Measurements from ENCODE around the gene TANC1. TPM values are rescaled to one million over a fixed set of nuclear protein-coding genes. Genes with fewer than 3 reads are reported as not detected.

Gene TANC1
- total and polyA plus RNA-seq, 2 experiments from 2014 or later = 2.8 to 9.5 TPM

DNA sequence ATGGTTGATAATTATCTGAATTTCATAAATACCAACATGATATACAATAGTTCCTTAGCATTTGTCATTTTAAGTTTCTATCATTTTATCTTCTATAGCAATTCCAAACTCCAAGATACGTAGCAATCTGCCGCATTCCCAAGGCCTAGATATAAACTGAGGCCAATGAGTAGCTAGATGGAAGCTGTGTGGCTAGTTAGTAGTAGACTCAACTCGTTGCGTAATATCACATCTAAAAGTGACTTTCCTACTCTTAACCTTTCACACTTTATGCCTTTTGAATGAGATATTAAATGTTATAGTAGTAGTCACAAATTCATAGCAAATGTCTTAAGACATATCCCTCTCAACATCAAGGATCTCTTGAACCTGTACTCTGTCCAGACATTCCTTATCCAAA is 284.5 kb downstream of the TANC1 start:
- Histone ChIP-seq H3K4me3 (no peak overlapping the region), H3K4me2 (no peak overlapping the region), H4K20me1 (replicated peaks; ENCODE audit: insufficient read depth) (no peaks in the 10 kb centered on the region; the same call in 1 of the 2 replicates), H3K4me1 (ENCODE audit: insufficient read depth) (no peaks in the 10 kb centered on the region), H3K36me3 (ENCODE audit: insufficient read depth) (no peaks in the 10 kb centered on the region), H3F3A (replicated peaks; ENCODE audit: low read depth) (no peaks in the 10 kb centered on the region), H3K9me2 (ENCODE audit: insufficient read depth) (no peaks in the 10 kb centered on the region), H2AFZ (no peak overlapping the region), H3K27ac (ENCODE audit: low read depth) (no peak overlapping the region), H3K27me3 (ENCODE audit: insufficient read depth) (no peaks in the 10 kb centered on the region), H3K79me2 (replicated peaks; ENCODE audit: insufficient read depth) (no peaks in the 10 kb centered on the region)
- DNase-seq (ENCODE audit: low spot score) (no peak), ATAC-seq (no peak)
- Mint-ChIP-seq H3K4me3 (no peak overlapping the region), H3K36me3 (ENCODE audit: low read depth) (no peaks in the 10 kb centered on the region), H3K27ac (no peak overlapping the region), H3K9me3 (no peaks in the 10 kb centered on the region), H3K27me3 (ENCODE audit: insufficient read depth, low read depth, poor library complexity) (no peaks in the 10 kb centered on the region), H3K4me1 (no peaks in the 10 kb centered on the region)
- no peak for TF ChIP-seq EZH2 (IDR thresholded peaks at IDR 0.05; ENCODE audit: low read depth, unreplicated experiment)
- no peak for TF ChIP-seq CREB1 (CRISPR knock-in tag; IDR thresholded peaks at IDR 0.05; ENCODE audit: low read depth)
- TF ChIP-seq POLR2AphosphoS5 (IDR thresholded peaks at IDR 0.05; ENCODE audit: low read depth) = no peak
- TF ChIP-seq, protein P1, sequence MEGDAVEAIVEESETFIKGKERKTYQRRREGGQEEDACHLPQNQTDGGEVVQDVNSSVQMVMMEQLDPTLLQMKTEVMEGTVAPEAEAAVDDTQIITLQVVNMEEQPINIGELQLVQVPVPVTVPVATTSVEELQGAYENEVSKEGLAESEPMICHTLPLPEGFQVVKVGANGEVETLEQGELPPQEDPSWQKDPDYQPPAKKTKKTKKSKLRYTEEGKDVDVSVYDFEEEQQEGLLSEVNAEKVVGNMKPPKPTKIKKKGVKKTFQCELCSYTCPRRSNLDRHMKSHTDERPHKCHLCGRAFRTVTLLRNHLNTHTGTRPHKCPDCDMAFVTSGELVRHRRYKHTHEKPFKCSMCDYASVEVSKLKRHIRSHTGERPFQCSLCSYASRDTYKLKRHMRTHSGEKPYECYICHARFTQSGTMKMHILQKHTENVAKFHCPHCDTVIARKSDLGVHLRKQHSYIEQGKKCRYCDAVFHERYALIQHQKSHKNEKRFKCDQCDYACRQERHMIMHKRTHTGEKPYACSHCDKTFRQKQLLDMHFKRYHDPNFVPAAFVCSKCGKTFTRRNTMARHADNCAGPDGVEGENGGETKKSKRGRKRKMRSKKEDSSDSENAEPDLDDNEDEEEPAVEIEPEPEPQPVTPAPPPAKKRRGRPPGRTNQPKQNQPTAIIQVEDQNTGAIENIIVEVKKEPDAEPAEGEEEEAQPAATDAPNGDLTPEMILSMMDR (conservative IDR thresholded peaks at IDR 0.05; ENCODE audit: low read depth in 2 of 2) = no peak
- TF ChIP-seq JUNB (IDR thresholded peaks at IDR 0.05; ENCODE audit: unreplicated experiment) = no peak
- no peak for TF ChIP-seq STAT1 (IDR thresholded peaks at IDR 0.05; ENCODE audit: unreplicated experiment)
- no peak for TF ChIP-seq ZNF114 (CRISPR knock-in tag; IDR thresholded peaks at IDR 0.05)
- no peak for TF ChIP-seq EZH2phosphoT487 (IDR thresholded peaks at IDR 0.05; ENCODE audit: unreplicated experiment)

- no peaks in the 10 kb centered on the region for H3K36me3 Mint-ChIP-seq (ENCODE audit: low read depth)
- Histone ChIP-seq H3K79me2 (replicated peaks; ENCODE audit: insufficient read depth) (no peaks in the 10 kb centered on the region), H2AFZ (no peak overlapping the region), H3K36me3 (ENCODE audit: insufficient read depth) (no peaks in the 10 kb centered on the region), H3K4me2 (no peak overlapping the region), H3K4me1 (ENCODE audit: insufficient read depth) (no peaks in the 10 kb centered on the region), H3K9me2 (ENCODE audit: insufficient read depth) (no peaks in the 10 kb centered on the region), H4K20me1 (replicated peaks; ENCODE audit: insufficient read depth) (no peaks in the 10 kb centered on the region), H3K4me3 (no peak overlapping the region), H3K27ac (ENCODE audit: low read depth) (no peak overlapping the region), H3F3A (replicated peaks; ENCODE audit: low read depth) (no peaks in the 10 kb centered on the region), H3K27me3 (ENCODE audit: insufficient read depth) (no peaks in the 10 kb centered on the region)
- H3K9me3 Mint-ChIP-seq = no peaks in the 10 kb centered on the region
- no peak overlapping the region for H3K27ac Mint-ChIP-seq
- TF ChIP-seq NANOG (IDR thresholded peaks at IDR 0.05; ENCODE audit: borderline replicate concordance) (no peak), EZH2phosphoT487 (IDR thresholded peaks at IDR 0.05; ENCODE audit: unreplicated experiment) (no peak), STAT1 (IDR thresholded peaks at IDR 0.05; ENCODE audit: unreplicated experiment) (no peak), ZNF114 (CRISPR knock-in tag; IDR thresholded peaks at IDR 0.05) (no peak), EZH2 (IDR thresholded peaks at IDR 0.05; ENCODE audit: low read depth, unreplicated experiment) (no peak)
- TF ChIP-seq, protein P2, sequence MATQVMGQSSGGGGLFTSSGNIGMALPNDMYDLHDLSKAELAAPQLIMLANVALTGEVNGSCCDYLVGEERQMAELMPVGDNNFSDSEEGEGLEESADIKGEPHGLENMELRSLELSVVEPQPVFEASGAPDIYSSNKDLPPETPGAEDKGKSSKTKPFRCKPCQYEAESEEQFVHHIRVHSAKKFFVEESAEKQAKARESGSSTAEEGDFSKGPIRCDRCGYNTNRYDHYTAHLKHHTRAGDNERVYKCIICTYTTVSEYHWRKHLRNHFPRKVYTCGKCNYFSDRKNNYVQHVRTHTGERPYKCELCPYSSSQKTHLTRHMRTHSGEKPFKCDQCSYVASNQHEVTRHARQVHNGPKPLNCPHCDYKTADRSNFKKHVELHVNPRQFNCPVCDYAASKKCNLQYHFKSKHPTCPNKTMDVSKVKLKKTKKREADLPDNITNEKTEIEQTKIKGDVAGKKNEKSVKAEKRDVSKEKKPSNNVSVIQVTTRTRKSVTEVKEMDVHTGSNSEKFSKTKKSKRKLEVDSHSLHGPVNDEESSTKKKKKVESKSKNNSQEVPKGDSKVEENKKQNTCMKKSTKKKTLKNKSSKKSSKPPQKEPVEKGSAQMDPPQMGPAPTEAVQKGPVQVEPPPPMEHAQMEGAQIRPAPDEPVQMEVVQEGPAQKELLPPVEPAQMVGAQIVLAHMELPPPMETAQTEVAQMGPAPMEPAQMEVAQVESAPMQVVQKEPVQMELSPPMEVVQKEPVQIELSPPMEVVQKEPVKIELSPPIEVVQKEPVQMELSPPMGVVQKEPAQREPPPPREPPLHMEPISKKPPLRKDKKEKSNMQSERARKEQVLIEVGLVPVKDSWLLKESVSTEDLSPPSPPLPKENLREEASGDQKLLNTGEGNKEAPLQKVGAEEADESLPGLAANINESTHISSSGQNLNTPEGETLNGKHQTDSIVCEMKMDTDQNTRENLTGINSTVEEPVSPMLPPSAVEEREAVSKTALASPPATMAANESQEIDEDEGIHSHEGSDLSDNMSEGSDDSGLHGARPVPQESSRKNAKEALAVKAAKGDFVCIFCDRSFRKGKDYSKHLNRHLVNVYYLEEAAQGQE (IDR thresholded peaks at IDR 0.05; ENCODE audit: unreplicated experiment) = no peak
- no peaks in the 10 kb centered on the region for H3K4me1 Mint-ChIP-seq
- DNase-seq (ENCODE audit: low spot score) (no peak), ATAC-seq (no peak)
- H3K27me3 Mint-ChIP-seq (ENCODE audit: insufficient read depth, low read depth, poor library complexity) = no peaks in the 10 kb centered on the region
- H3K4me3 Mint-ChIP-seq = no peak overlapping the region
These were observed 287.7 kb downstream of the TANC1 start for GRCh38 chr2:159256159-159256558.
